ENCODE data around the gene PLXND1.
"Not testable (repeated sequence)": the region's sequence is repeated elsewhere in the genome, so short reads cannot be mapped to it uniquely, and the experiment has no call there.

PLXND1 gene

GRCh38 chr3:129606636-129607390 is at the start of gene PLXND1:
PLXND1 (minus strand) TSS chr3:129606676; CDS start chr3:129606639, 37 bp downstream.
- peak; percentile 46 for DNase-seq

- no peak for DNase-seq
Measured at GRCh38 chr3:129655291-129655700, 48.8 kb upstream of the PLXND1 start.

- DNase-seq: peak; percentile 25
Measured at GRCh38 chr3:129654131-129654530, 47.7 kb upstream of the PLXND1 start.

- DNase-seq: no peak
Measured at GRCh38 chr3:129653019-129653418, 46.5 kb upstream of the PLXND1 start.

- DNase-seq: peak; percentile 87
Measured at GRCh38 chr3:129651435-129652202, 45.1 kb upstream of the PLXND1 start.

GRCh38 chr3:129650256-129650872 is 43.9 kb upstream of the PLXND1 start:
- no peak for DNase-seq

GRCh38 chr3:129648391-129648790 is 41.9 kb upstream of the PLXND1 start:
- DNase-seq: no peak

- no peak for DNase-seq
Measured at GRCh38 chr3:129645286-129645685, 38.8 kb upstream of the PLXND1 start.

GRCh38 chr3:129644836-129645235 is 38.4 kb upstream of the PLXND1 start:
- DNase-seq: no peak

GRCh38 chr3:129641567-129642260 is 35.2 kb upstream of the PLXND1 start:
- DNase-seq: not testable (repeated sequence)

- DNase-seq: not testable (repeated sequence)
Measured at GRCh38 chr3:129640985-129641384, 34.5 kb upstream of the PLXND1 start.

- DNase-seq: no peak
Measured at GRCh38 chr3:129638481-129638880, 32.0 kb upstream of the PLXND1 start.

- DNase-seq: no peak
Measured at GRCh38 chr3:129636082-129636481, 29.6 kb upstream of the PLXND1 start.

- DNase-seq: no peak
Measured at GRCh38 chr3:129635656-129636055, 29.2 kb upstream of the PLXND1 start.

- DNase-seq: no peak
Measured at GRCh38 chr3:129633751-129634481, 27.4 kb upstream of the PLXND1 start.

- DNase-seq: no peak
Measured at GRCh38 chr3:129632977-129633376, 26.5 kb upstream of the PLXND1 start.

GRCh38 chr3:129632556-129632955 is 26.1 kb upstream of the PLXND1 start:
- DNase-seq: no peak

GRCh38 chr3:129632056-129632455 is 25.6 kb upstream of the PLXND1 start:
- no peak for DNase-seq

- DNase-seq: no peak
Measured at GRCh38 chr3:129629011-129629410, 22.5 kb upstream of the PLXND1 start.

GRCh38 chr3:129628169-129628522 is 21.7 kb upstream of the PLXND1 start:
- no peak for DNase-seq

GRCh38 chr3:129627350-129628168 is 21.1 kb upstream of the PLXND1 start:
- peak; percentile 82 for DNase-seq

Data from NCI-H226 (cell line).